H1 (cell line): ENCODE data around the gene CENPM. TPM values are rescaled to one million over a fixed set of nuclear protein-coding genes. Genes with fewer than 3 reads are reported as not detected.
A peak's percentile ranks its signal among the peaks of the same experiment; 100 is the strongest.

ENCODE experiments used
- CTCF ChIA-PET: fragments of 300-600 bp; sonication (Branson Sonifier 250); formaldehyde crosslinking; loops from one replicate; lab custom pipeline; 2021; ENCODE audit not compliant: partially characterized antibody; lab: Charles Lee
- POLR2A ChIA-PET: fragments of 300-600 bp; sonication (Branson Sonifier 250); formaldehyde crosslinking; loops from one replicate; lab custom pipeline; 2021; ENCODE audit warnings: inconsistent platforms; ENCODE audit not compliant: partially characterized antibody; lab: Charles Lee
- DNase-seq, 2 experiments: peaks; one replicate each; pipeline versions ENCODE4 v3.0.0 to v3.0.0-alpha.2; 2010 to 2022; ENCODE audit warnings: low spot score in 2 of 2, low read depth in 1 of 2, mixed read lengths in 1 of 2
- FAIRE-seq: peaks from 2 replicates; lab custom pipeline; 2011; peaks lifted over from hg19 to GRCh38; lab: Jason Lieb, UNC
- H2AFZ ChIP-seq: 2 replicates; pipeline ENCODE4 v1.8.1; 2012; ENCODE audit warnings: low read length, inconsistent platforms
- H2AK5ac ChIP-seq: 2 replicates; pipeline ENCODE4 v1.6.1; 2013; ENCODE audit warnings: low read depth, low read length
- H2BK120ac ChIP-seq: replicated peaks from 2 replicates; pipeline ENCODE3; 2013; ENCODE audit warnings: low read depth, low read length, inconsistent platforms
- H2BK12ac ChIP-seq: 2 replicates; pipeline ENCODE4 v1.6.1; 2013; ENCODE audit warnings: low read depth, low read length
- H2BK15ac ChIP-seq: 2 replicates; pipeline ENCODE4 v1.6.1; 2013; ENCODE audit warnings: low read length
- H2BK20ac ChIP-seq: 2 replicates; pipeline ENCODE4 v1.6.1; 2013; ENCODE audit warnings: low read length
- H2BK5ac ChIP-seq: 2 replicates; pipeline ENCODE4 v1.6.1; 2013; ENCODE audit warnings: low read depth, low read length
- H3K14ac ChIP-seq: 2 replicates; pipeline ENCODE4 v1.6.1; 2013; ENCODE audit warnings: inconsistent platforms; ENCODE audit not compliant: insufficient read length
- H3K18ac ChIP-seq: 2 replicates; pipeline ENCODE4 v1.6.1; 2013; ENCODE audit warnings: low read length; ENCODE audit errors: extremely low read depth
- H3K23ac ChIP-seq: 2 replicates; pipeline ENCODE4 v1.6.1; 2013; ENCODE audit warnings: inconsistent platforms; ENCODE audit not compliant: insufficient read length
- H3K23me2 ChIP-seq: 2 replicates; pipeline ENCODE4 v1.6.1; 2013; ENCODE audit warnings: low read depth, low read length
- H3K27ac ChIP-seq: 2 replicates; pipeline ENCODE4 v1.6.1; 2011; ENCODE audit warnings: low read depth, low read length, inconsistent platforms
- H3K27me3 ChIP-seq, 4 experiments: replicated peaks in 1 of 4; 1 replicate in 1 of 4; 2 replicates in 3 of 4; pipeline versions ENCODE4 v1.6.1 to v1.8.1; 2011 to 2013; ENCODE audit warnings: low read length in 3 of 4, mild to moderate bottlenecking in 3 of 4, inconsistent platforms in 2 of 4, mixed read lengths in 2 of 4, moderate library complexity in 1 of 4; ENCODE audit not compliant: control insufficient read depth in 3 of 4, insufficient read depth in 3 of 4; ENCODE audit errors: extremely low read depth in 1 of 4
- H3K36me3 ChIP-seq, 4 experiments: 2 replicates each; pipeline versions ENCODE4 v1.6.1 to v1.8.1; 2011 to 2013; ENCODE audit warnings: mild to moderate bottlenecking in 4 of 4, low read length in 3 of 4, moderate library complexity in 2 of 4, control low read depth in 1 of 4, inconsistent platforms in 1 of 4; ENCODE audit not compliant: insufficient read depth in 4 of 4, control insufficient read depth in 2 of 4
- H3K4ac ChIP-seq: replicated peaks from 2 replicates; pipeline ENCODE3; 2013; ENCODE audit warnings: low read length, low read depth, mixed read lengths, inconsistent platforms; ENCODE audit not compliant: insufficient read length
- H3K4me1 ChIP-seq, 4 experiments: replicated peaks in 1 of 4; 1 replicate in 1 of 4; 2 replicates in 3 of 4; pipeline versions ENCODE4 v1.6.1 to v1.8.1; 2011 to 2013; ENCODE audit warnings: low read length in 3 of 4, inconsistent platforms in 2 of 4, mixed read lengths in 1 of 4; ENCODE audit not compliant: insufficient read depth in 4 of 4, control insufficient read depth in 3 of 4
- H3K4me2 ChIP-seq, 2 experiments: 2 replicates each; pipeline versions ENCODE4 v1.6.1 to v1.8.1; 2011 to 2013; ENCODE audit warnings: low read depth in 2 of 2, low read length in 2 of 2, control low read depth in 1 of 2, inconsistent platforms in 1 of 2, mild to moderate bottlenecking in 1 of 2; ENCODE audit not compliant: insufficient read depth in 1 of 2
- H3K4me3 ChIP-seq, 4 experiments: fragments of 200-600, 300-600 bp in 1 of 4; sonication (generic), shearing (Covaris generic), sonication (Bioruptor Twin) in 1 of 4; 2 replicates each; pipeline versions ENCODE4 v1.5.1 to v1.8.1; 2011 to 2016; ENCODE audit warnings: low read length in 4 of 4, low read depth in 3 of 4, control low read depth in 2 of 4, inconsistent platforms in 2 of 4, mild to moderate bottlenecking in 2 of 4, mixed read lengths in 1 of 4, moderate library complexity in 1 of 4; ENCODE audit not compliant: insufficient read depth in 2 of 4; ENCODE audit errors: extremely low read depth in 1 of 4
- H3K56ac ChIP-seq: replicated peaks from 2 replicates; pipeline ENCODE3; 2013; ENCODE audit warnings: low read depth, mild to moderate bottlenecking, mixed read lengths, low read length, inconsistent platforms; ENCODE audit not compliant: insufficient read length
- H3K79me1 ChIP-seq: 2 replicates; pipeline ENCODE4 v1.6.1; 2013; ENCODE audit warnings: low read depth, low read length, control low read depth
- H3K79me2 ChIP-seq, 2 experiments: 2 replicates each; pipeline versions ENCODE4 v1.6.1 to v1.8.1; 2012 to 2013; ENCODE audit warnings: low read length in 2 of 2, mild to moderate bottlenecking in 2 of 2, inconsistent platforms in 1 of 2; ENCODE audit not compliant: insufficient read depth in 2 of 2, control insufficient read depth in 1 of 2
- H3K9ac ChIP-seq, 4 experiments: replicated peaks in 1 of 4; 1 replicate in 1 of 4; 2 replicates in 3 of 4; pipeline versions ENCODE4 v1.6.1 to v1.8.1; 2011 to 2013; ENCODE audit warnings: low read depth in 3 of 4, low read length in 3 of 4, control low read depth in 2 of 4, mild to moderate bottlenecking in 2 of 4, moderate library complexity in 2 of 4, inconsistent platforms in 1 of 4; ENCODE audit errors: extremely low read depth in 1 of 4
- H3K9me3 ChIP-seq, 2 experiments: 2 replicates each; pipeline versions ENCODE4 v1.6.1 to v1.8.1; 2012 to 2013; ENCODE audit warnings: mild to moderate bottlenecking in 2 of 2, moderate library complexity in 2 of 2, control low read depth in 1 of 2, inconsistent platforms in 1 of 2, low read depth in 1 of 2, low read length in 1 of 2, mixed read lengths in 1 of 2; ENCODE audit not compliant: insufficient read depth in 2 of 2
- H4K20me1 ChIP-seq, 2 experiments: replicated peaks in 1 of 2; 2 replicates each; pipeline versions ENCODE3 to v1.8.1; 2011 to 2013; ENCODE audit warnings: inconsistent platforms in 2 of 2, low read length in 2 of 2, mild to moderate bottlenecking in 1 of 2; ENCODE audit not compliant: insufficient read depth in 2 of 2, control insufficient read depth in 1 of 2
- H4K5ac ChIP-seq: 2 replicates; pipeline ENCODE4 v1.6.1; 2013; ENCODE audit warnings: low read length, low read depth, mixed read lengths, inconsistent platforms; ENCODE audit not compliant: insufficient read length
- H4K8ac ChIP-seq: 2 replicates; pipeline ENCODE4 v1.8.0; 2013; ENCODE audit warnings: mild to moderate bottlenecking, moderate library complexity, low read length, inconsistent platforms; ENCODE audit not compliant: insufficient read depth; ENCODE audit errors: extremely low read depth
- H4K91ac ChIP-seq: replicated peaks from 2 replicates; pipeline ENCODE3; 2013; ENCODE audit warnings: low read length, mixed read lengths, inconsistent platforms; ENCODE audit not compliant: insufficient read length
- ASH2L ChIP-seq: fragments of 200-600, 300-600 bp; sonication (generic); IDR thresholded peaks from one replicate; pipeline ENCODE4 v1.7.1; 2017; ENCODE audit warnings: low read length
- ATF3 ChIP-seq: IDR thresholded peaks from 2 replicates; pipeline ENCODE4 v1.6.1; 2011; ENCODE audit warnings: low read depth, mild to moderate bottlenecking, low read length; ENCODE audit not compliant: insufficient read depth
- MAFK ChIP-seq: IDR thresholded peaks from 2 replicates; pipeline ENCODE4 v1.6.1; 2012; ENCODE audit warnings: low read depth, mild to moderate bottlenecking, improper control_type of control experiment, low read length
- PHF8 ChIP-seq: fragments of 200-600 bp; sonication (generic); conservative IDR thresholded peaks from 2 replicates; pipeline ENCODE4 v1.7.1; 2012; ENCODE audit warnings: low read depth, mild to moderate bottlenecking, inconsistent platforms, low read length, moderate library complexity
- RBBP5 ChIP-seq: IDR thresholded peaks from 2 replicates; pipeline ENCODE4 v1.7.1; 2012; ENCODE audit warnings: low read depth, mild to moderate bottlenecking, inconsistent platforms, low read length, moderate library complexity, borderline replicate concordance
- RNF2 ChIP-seq: fragments of 200-900, 300-1000 bp; sonication (generic); IDR thresholded peaks from 2 replicates; pipeline ENCODE4 v1.7.1; 2016; ENCODE audit warnings: borderline replicate concordance, low read depth, mild to moderate bottlenecking, antibody characterized with exemption, low read length; ENCODE audit not compliant: poor library complexity, severe bottlenecking; ENCODE audit errors: missing control alignments
- SAP30 ChIP-seq: fragments of 300-600 bp; sonication (generic); IDR thresholded peaks from 2 replicates; pipeline ENCODE4 v1.7.1; 2012; ENCODE audit warnings: low read length, moderate library complexity, mild to moderate bottlenecking, inconsistent platforms; ENCODE audit not compliant: insufficient read depth, insufficient replicate concordance
- SIN3A ChIP-seq, 2 experiments: IDR thresholded peaks in 1 of 2; conservative IDR thresholded peaks in 1 of 2; 2 replicates each; pipeline ENCODE4 v1.6.1; 2011 to 2012; ENCODE audit warnings: low read length in 2 of 2, improper control_type of control experiment in 1 of 2, low read depth in 1 of 2, mild to moderate bottlenecking in 1 of 2
- SIX5 ChIP-seq: IDR thresholded peaks from 2 replicates; pipeline ENCODE4 v1.6.1; 2011; ENCODE audit warnings: mild to moderate bottlenecking, low read depth, low read length
- SP2 ChIP-seq: IDR thresholded peaks from 2 replicates; pipeline ENCODE4 v1.6.1; 2012; ENCODE audit warnings: mild to moderate bottlenecking, low read length, inconsistent platforms
- WGBS, 2 experiments: shearing (Covaris generic) in 1 of 2; methylation state at CpG; one replicate each; pipeline versions ENCODE4 v1.1.6 to v1.1.7; 2013 to 2015; ENCODE audit warnings: low lambda C conversion rate in 2 of 2, mixed read lengths in 2 of 2, inconsistent platforms in 1 of 2, low coverage in 1 of 2, missing lambda C conversion rate in 1 of 2; ENCODE audit not compliant: insufficient replicate concordance in 2 of 2, insufficient coverage in 1 of 2, insufficient read length in 1 of 2; ENCODE audit errors: extremely low coverage in 1 of 2, missing lambda C conversion rate in 1 of 2; 5-methylcytosine and 5-hydroxymethylcytosine counted together
- polyA plus RNA-seq, 7 experiments: library from polyadenylated mRNA; depleted of rRNA in 3 of 7; stranded (reverse) in 5 of 7; unstranded in 2 of 7; fragments of >200 nt in 5 of 7; fragments of 200-250 nt in 2 of 7; gene quantifications; 1 replicate in 5 of 7; 2 replicates in 1 of 7; 4 replicates in 1 of 7; pipeline versions ENCODE4 v1.2.1 to v1.2.3, GENCODE V29; 2011 to 2013; ENCODE audit warnings: missing spikeins in 2 of 7, mixed read lengths in 2 of 7
- total RNA-seq: library from RNA; stranded (reverse); fragmentation: NEBNext Ultra II Directional; extraction: Animal tissue kit (Norgen Biotek cat#: 25700); gene quantifications from 2 replicates; pipeline ENCODE4 v1.2.1, GENCODE V29; 2021

Gene CENPM
- total and polyA plus RNA-seq, 2 of the 8 experiments (the other 6 are each of a cell fraction or from before 2014, with no cell fraction given): 32.0 to 80.4 TPM

GRCh38 chr22:41976961-41977566 is 30.1 kb upstream of the CENPM start:
- H3K9ac ChIP-seq: peak overlapping the region; percentile 45 to 58 (median 55)
- H3K23ac ChIP-seq: peak overlapping the region; percentile 12
- ChIA-PET POLR2A (interaction anchor here (0.6 to 1.5 kb wide), 11 partner anchors 10 to 286 kb away, joined by 3 to 7 read pairs (median 4); partner anchors contain the start of genes CENPM, NDUFA6 and SMDT1), CTCF (interaction anchor here (1.1 to 2.3 kb wide), 5 partner anchors 10 to 142 kb away, joined by 4 to 14 read pairs (median 6); no protein-coding TSS in a partner anchor)
- DNase-seq (peak in 1 of 2 experiments; percentile 64), FAIRE-seq (no peak)
- no peak overlapping the region for H2BK5ac ChIP-seq
- peak overlapping the region; percentile 31 for H3K14ac ChIP-seq
- no peaks in the 10 kb centered on the region for H3K36me3 ChIP-seq
- peak overlapping the region; percentile 28; the same call in 1 of the 2 replicates for H2AK5ac ChIP-seq
- no peak overlapping the region for H3K27ac ChIP-seq
- H3K4ac ChIP-seq: peak overlapping the region; percentile 98
- 0 out of 2 replicates have a peak overlapping the region, but pooled peaks have one; percentile 34 for H2BK20ac ChIP-seq
- H3K23me2 ChIP-seq: peaks cover 13% of the 10 kb centered on the region
- H4K8ac ChIP-seq: peak overlapping the region; percentile 83
- H4K20me1 ChIP-seq: peaks cover 0 to 8% of the 10 kb centered on the region in 2 experiments
- H4K5ac ChIP-seq: peak overlapping the region; percentile 15
- H3K79me1 ChIP-seq: peaks cover 2% of the 10 kb centered on the region; the same call in 1 of the 2 replicates
- H3K79me2 ChIP-seq: peaks cover 0 to 5% of the 10 kb centered on the region in 2 experiments; a peak in 1 of 4 replicates
- H3K4me3 ChIP-seq: peak overlapping the region; percentile 68 to 87 (median 79)
- peak overlapping the region; percentile 95; the same call in 1 of the 2 replicates for H2BK12ac ChIP-seq
- H2BK15ac ChIP-seq: peak overlapping the region; percentile 31; the same call in 1 of the 2 replicates
- no peak overlapping the region for H2BK120ac ChIP-seq
- H3K18ac ChIP-seq: peak overlapping the region; percentile 87
- peaks cover 0 to 14% (median 10%) of the 10 kb centered on the region in 4 experiments; a peak in 6 of 7 replicates for H3K4me1 ChIP-seq
- peaks cover 10 to 29% (median 26%) of the 10 kb centered on the region in 4 experiments for H3K27me3 ChIP-seq
- H3K9me3 ChIP-seq: no peaks in the 10 kb centered on the region
- 8% methylated on average over 27 of the region's 46 CpGs; no CpG with 5 or more reads in 1 of the 2 experiments for WGBS, 2 experiments
- peak overlapping the region; percentile 82 for H4K91ac ChIP-seq
- H3K56ac ChIP-seq: no peak overlapping the region
- H2AFZ ChIP-seq: peak overlapping the region; percentile 2; the same call in 1 of the 2 replicates
- H3K4me2 ChIP-seq: peak overlapping the region; percentile 89 to 98
- TF ChIP-seq ASH2L (no peak), SAP30 (peak; percentile 69), ATF3 (no peak), SIN3A (conservative IDR thresholded peaks at IDR 0.05 in 1 of 2, IDR thresholded peaks at IDR 0.05 in 1 of 2; ENCODE audit: low read depth in 1 of 2, low read length in 2 of 2) (peak; percentile 34 to 39; a peak in 1 of 4 replicates), SIX5 (no peak), SP2 (no peak), PHF8 (peak; percentile 7; the same call in 1 of the 2 replicates), RBBP5 (no peak), MAFK (no peak), RNF2 (no peak)
